DMS114 treated with DMSO at 0.1 percent for 48 hours (cell line): ENCODE data around the gene FOXD1.
"Not testable (repeated sequence)": the region's sequence is repeated elsewhere in the genome, so short reads cannot be mapped to it uniquely, and the experiment has no call there.

Experiments used
- DNase-seq: peaks from one replicate; lab custom pipeline; 2025; ENCODE audit not compliant: unreplicated experiment; lab: John Stamatoyannopoulos, UW

FOXD1 gene

GRCh38 chr5:73464016-73464745, 15.6 kb upstream of the FOXD1 start:
- DNase-seq, result no peak

GRCh38 chr5:73460133-73460532, 11.6 kb upstream of the FOXD1 start:
- no peak for DNase-seq

GRCh38 chr5:73459366-73459765, 10.8 kb upstream of the FOXD1 start:
- no peak for DNase-seq

- not testable (repeated sequence) for DNase-seq
Observed at GRCh38 chr5:73456462-73456861, 7.9 kb upstream of the FOXD1 start.

GRCh38 chr5:73454379-73455036, 5.9 kb upstream of the FOXD1 start:
- peak; percentile 62 for DNase-seq

- no peak for DNase-seq
Observed at GRCh38 chr5:73452215-73452614, 3.6 kb upstream of the FOXD1 start.

- peak; percentile 20 for DNase-seq
Observed at GRCh38 chr5:73451224-73452130, 2.9 kb upstream of the FOXD1 start.

GRCh38 chr5:73450672-73451223, 2.2 kb upstream of the FOXD1 start:
- peak; percentile 56 for DNase-seq

- no peak for DNase-seq
Observed at GRCh38 chr5:73450137-73450536, 1.6 kb upstream of the FOXD1 start.

- DNase-seq, result peak; percentile 58
Observed at GRCh38 chr5:73447530-73448462, 781 bp downstream of the FOXD1 start.

GRCh38 chr5:73446631-73447529, 1.7 kb downstream of the FOXD1 start:
- no peak for DNase-seq

- DNase-seq, result no peak
Observed at GRCh38 chr5:73445665-73446630, 2.6 kb downstream of the FOXD1 start.

GRCh38 chr5:73444499-73445438, 3.8 kb downstream of the FOXD1 start:
- DNase-seq, result no peak

- DNase-seq, result no peak
Observed at GRCh38 chr5:73443829-73444498, 4.6 kb downstream of the FOXD1 start.

GRCh38 chr5:73442996-73443627, 5.5 kb downstream of the FOXD1 start:
- DNase-seq, result no peak

- no peak for DNase-seq
Observed at GRCh38 chr5:73442231-73442811, 6.3 kb downstream of the FOXD1 start.
